Adipocyte (in vitro differentiated cells): ENCODE results near the gene POTEI.
"Not testable (repeated sequence)": the region's sequence is repeated elsewhere in the genome, so short reads cannot be mapped to it uniquely, and the experiment has no call there.

Experiments
- DNase-seq: peaks from one replicate; pipeline ENCODE4 v3.0.0-alpha.2; 2015; ENCODE audit warnings: low read depth
- H3K27me3 ChIP-seq: replicated peaks from 2 replicates; pipeline ENCODE4 v1.7.0; 2013; ENCODE audit warnings: mild to moderate bottlenecking, low read length, moderate library complexity; ENCODE audit not compliant: control insufficient read depth, insufficient read depth
- H3K36me3 ChIP-seq: 2 replicates; pipeline ENCODE4 v1.7.0; 2013; ENCODE audit warnings: low read length, mild to moderate bottlenecking, moderate library complexity; ENCODE audit not compliant: control insufficient read depth, insufficient read depth, severe bottlenecking
- H3K4me1 ChIP-seq: 2 replicates; pipeline ENCODE4 v1.7.0; 2013; ENCODE audit warnings: mild to moderate bottlenecking, low read length, moderate library complexity; ENCODE audit not compliant: control insufficient read depth, insufficient read depth
- H3K4me3 ChIP-seq: 2 replicates; pipeline ENCODE4 v1.7.0; 2013; ENCODE audit warnings: mild to moderate bottlenecking, low read length, moderate library complexity
- H3K9ac ChIP-seq: 2 replicates; pipeline ENCODE4 v1.7.0; 2013; ENCODE audit warnings: mild to moderate bottlenecking, low read length, moderate library complexity
- H3K9me3 ChIP-seq: 2 replicates; pipeline ENCODE4 v1.7.0; 2013; ENCODE audit warnings: mild to moderate bottlenecking, low read length, moderate library complexity; ENCODE audit not compliant: control insufficient read depth

The POTEI gene

GRCh38 chr2:130509228-130509627 is at the start of gene POTEI:
Gene POTEI (minus strand): TSS chr2:130509328. CDS start chr2:130509235, 93 bp downstream.
- DNase-seq, H3K4me3 ChIP-seq, H3K9me3 ChIP-seq, H3K4me1 ChIP-seq, H3K27me3 ChIP-seq, H3K36me3 ChIP-seq, H3K9ac ChIP-seq: not testable (repeated sequence)

- H3K9me3 ChIP-seq, DNase-seq, H3K4me1 ChIP-seq, H3K36me3 ChIP-seq, H3K4me3 ChIP-seq, H3K9ac ChIP-seq, H3K27me3 ChIP-seq: not testable (repeated sequence)
Observed at GRCh38 chr2:130556441-130556840, 47.3 kb upstream of the POTEI start.

DNA sequence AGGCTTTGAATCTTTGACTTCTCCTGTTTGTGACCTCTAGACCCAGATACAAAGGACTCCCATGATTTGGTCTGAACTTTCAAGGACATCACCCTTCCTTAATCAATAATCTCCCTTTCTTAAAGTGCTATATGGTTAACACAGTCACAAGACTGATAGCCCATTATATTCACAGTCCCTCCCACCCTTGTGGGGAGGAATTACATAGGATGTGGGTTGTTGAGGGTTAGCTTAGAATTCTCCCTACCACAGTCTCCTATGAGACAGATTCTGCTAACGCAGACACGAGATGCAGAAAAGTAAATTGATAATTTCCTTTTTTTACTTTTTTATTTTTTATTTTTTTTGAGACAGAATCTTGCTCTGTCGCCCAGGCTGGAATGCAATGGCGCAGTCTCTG is 45.0 kb upstream of the POTEI start:
- H3K4me1 ChIP-seq, H3K36me3 ChIP-seq: not testable (repeated sequence)

GRCh38 chr2:130549475-130549874 is 40.3 kb upstream of the POTEI start:
- not testable (repeated sequence) for DNase-seq, H3K4me1 ChIP-seq, H3K9ac ChIP-seq, H3K4me3 ChIP-seq, H3K27me3 ChIP-seq, H3K9me3 ChIP-seq, H3K36me3 ChIP-seq

More for the DNA sequence above, 45.0 kb upstream of the POTEI start:
- not testable (repeated sequence) for H3K27me3 ChIP-seq, DNase-seq, H3K4me3 ChIP-seq, H3K9me3 ChIP-seq, H3K9ac ChIP-seq

- H3K9me3 ChIP-seq, DNase-seq, H3K4me1 ChIP-seq, H3K36me3 ChIP-seq, H3K9ac ChIP-seq, H3K27me3 ChIP-seq, H3K4me3 ChIP-seq: not testable (repeated sequence)
Observed at GRCh38 chr2:130548418-130548817, 39.3 kb upstream of the POTEI start.

GRCh38 chr2:130544978-130545377 is 35.9 kb upstream of the POTEI start:
- not testable (repeated sequence) for H3K4me1 ChIP-seq, H3K27me3 ChIP-seq, H3K9me3 ChIP-seq, DNase-seq, H3K36me3 ChIP-seq, H3K4me3 ChIP-seq, H3K9ac ChIP-seq

DNA sequence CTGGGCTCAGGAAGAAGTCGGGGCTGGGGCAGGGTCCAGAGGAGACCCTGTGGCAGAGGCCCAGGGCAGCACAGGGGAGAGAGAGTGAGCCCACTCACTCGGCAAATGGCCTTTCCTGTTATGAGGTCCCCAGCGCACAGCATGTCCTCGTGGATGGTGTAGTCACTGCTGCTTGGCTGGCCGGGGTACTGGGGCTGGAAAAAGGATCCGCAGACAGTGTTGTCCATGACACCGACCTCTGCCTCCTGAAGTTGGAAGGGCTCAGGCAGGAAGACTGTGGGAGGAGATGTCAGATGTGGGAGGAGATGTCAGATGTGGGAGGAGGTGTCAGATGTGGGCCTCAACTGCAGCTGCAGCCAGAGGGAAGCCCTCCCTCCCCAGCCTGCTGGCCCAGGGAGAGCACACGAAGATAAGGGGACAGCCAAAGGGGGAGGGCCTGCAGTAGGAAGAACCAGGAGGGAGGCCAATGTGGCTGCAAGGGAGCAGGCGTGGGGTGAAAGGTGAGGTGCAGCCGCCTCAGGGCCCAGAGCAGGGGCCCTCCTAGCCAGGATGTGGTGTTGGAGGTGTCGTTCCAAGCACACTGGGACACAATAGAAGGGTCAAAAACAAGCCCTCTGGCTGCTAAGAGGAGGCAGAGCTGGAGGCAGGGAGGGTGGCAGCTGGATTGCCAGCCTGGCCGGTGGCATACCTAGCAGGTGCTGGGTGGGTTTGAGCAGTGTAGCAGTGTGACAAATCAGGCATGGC is 34.8 kb upstream of the POTEI start:
- H3K9ac ChIP-seq, H3K4me3 ChIP-seq, H3K9me3 ChIP-seq, H3K4me1 ChIP-seq, H3K27me3 ChIP-seq, DNase-seq, H3K36me3 ChIP-seq: not testable (repeated sequence)

DNA sequence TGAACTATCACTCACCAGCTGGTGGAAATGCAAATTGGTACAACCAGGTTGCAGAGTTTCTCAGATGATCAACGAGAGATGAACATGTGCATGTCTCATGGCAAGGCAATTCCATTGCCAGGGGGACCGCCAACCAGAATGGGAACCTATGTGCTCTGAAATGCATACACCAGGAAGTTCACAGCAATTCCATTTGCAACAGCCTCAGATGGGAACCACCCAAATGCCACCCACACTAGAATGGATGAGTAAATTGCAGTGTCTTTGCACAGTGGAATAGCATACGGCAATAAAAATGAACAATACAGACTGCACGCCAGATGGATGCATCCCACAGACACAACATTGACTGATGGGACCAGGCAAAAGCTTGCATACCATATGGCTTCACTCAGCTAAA is 33.7 kb upstream of the POTEI start:
- not testable (repeated sequence) for H3K9me3 ChIP-seq, DNase-seq, H3K9ac ChIP-seq, H3K36me3 ChIP-seq, H3K27me3 ChIP-seq, H3K4me3 ChIP-seq, H3K4me1 ChIP-seq

DNA sequence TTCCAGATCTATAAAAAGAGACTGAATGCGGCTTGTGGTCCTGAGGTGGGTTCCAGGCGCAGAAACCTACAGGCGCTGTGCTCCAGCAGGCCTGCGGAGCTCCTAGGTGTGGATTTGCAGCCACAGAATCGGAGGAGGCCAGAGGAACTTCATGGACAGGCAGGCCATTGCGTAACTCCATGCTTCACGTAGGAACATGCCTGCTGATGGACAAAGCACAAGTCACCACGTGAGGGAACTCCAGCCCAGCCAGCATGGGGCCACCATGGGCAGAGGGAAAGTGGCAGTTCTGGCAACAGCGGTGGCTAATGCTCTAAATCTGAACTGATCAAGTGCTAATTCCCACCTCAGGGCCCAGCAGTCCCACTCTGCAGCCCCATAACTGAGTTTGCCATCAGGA is 29.1 kb upstream of the POTEI start:
- not testable (repeated sequence) for DNase-seq, H3K27me3 ChIP-seq

DNA sequence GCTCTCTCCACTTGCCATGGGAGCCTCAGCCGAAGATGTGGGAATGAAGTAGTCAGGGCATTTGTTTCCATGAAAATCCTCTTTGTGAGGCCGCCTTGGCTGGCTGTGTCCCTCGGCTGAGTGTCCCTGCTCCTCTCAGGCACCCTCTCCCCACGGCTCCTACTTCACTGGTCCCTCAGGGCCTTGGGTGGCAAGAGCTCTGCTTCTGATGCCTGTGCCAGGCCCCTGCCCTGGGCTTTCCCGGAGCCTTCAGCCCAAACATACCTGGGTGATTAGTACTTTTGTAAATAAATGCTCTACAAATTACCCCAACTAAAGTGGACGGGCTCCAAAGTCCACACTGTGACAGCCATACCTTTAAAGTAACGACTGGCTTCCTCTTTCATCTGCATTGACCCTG is 27.5 kb upstream of the POTEI start:
- H3K9ac ChIP-seq, H3K4me1 ChIP-seq, H3K4me3 ChIP-seq, DNase-seq, H3K27me3 ChIP-seq, H3K36me3 ChIP-seq, H3K9me3 ChIP-seq: not testable (repeated sequence)

More for the DNA sequence above, 29.1 kb upstream of the POTEI start:
- H3K9me3 ChIP-seq, H3K36me3 ChIP-seq, H3K4me1 ChIP-seq, H3K9ac ChIP-seq, H3K4me3 ChIP-seq: not testable (repeated sequence)

GRCh38 chr2:130531672-130532071 is 22.5 kb upstream of the POTEI start:
- not testable (repeated sequence) for H3K27me3 ChIP-seq, H3K9ac ChIP-seq, H3K4me3 ChIP-seq, DNase-seq, H3K36me3 ChIP-seq, H3K4me1 ChIP-seq, H3K9me3 ChIP-seq

DNA sequence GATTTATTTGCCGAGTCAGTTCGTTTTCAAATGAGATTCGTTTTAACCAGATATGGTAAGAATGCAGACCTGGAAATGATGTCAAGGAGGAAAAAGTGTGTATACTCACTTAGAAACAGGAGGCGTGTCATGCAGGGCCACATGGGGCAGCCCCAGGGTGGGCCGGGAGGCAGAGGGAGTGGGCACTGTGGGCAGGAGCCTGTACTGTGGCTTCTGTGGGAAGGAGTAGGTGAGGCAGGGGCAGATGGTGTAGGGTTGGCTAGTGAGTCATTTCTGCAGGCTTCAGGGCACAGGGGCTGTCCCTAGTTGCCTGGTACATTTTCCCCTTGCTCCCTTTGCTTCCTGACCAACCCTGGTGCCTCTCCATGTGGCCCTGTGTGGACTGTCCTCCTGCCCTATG is 22.1 kb upstream of the POTEI start:
- not testable (repeated sequence) for H3K36me3 ChIP-seq, DNase-seq, H3K4me1 ChIP-seq, H3K4me3 ChIP-seq, H3K9ac ChIP-seq, H3K9me3 ChIP-seq, H3K27me3 ChIP-seq
